Activated T-cell treated with anti-CD3 and anti-CD28 coated beads, Interleukin-2, amount 50 U/mL, for 1 hour (primary cell): ENCODE results near the gene HDAC4.

Experiments used
- DNase-seq: peaks from one replicate; pipeline ENCODE4 v3.0.0-alpha.2; 2020

The HDAC4 gene

GRCh38 chr2:239262484-239263230, 138.2 kb downstream of the HDAC4 start:
- no peak for DNase-seq

GRCh38 chr2:239261796-239262483, 138.9 kb downstream of the HDAC4 start:
- no peak for DNase-seq

- DNase-seq: no peak
Observed at GRCh38 chr2:239261356-239261755, 139.5 kb downstream of the HDAC4 start.

- no peak for DNase-seq
Observed at GRCh38 chr2:239260546-239261327, 140.1 kb downstream of the HDAC4 start.

GRCh38 chr2:239259603-239260298, 141.1 kb downstream of the HDAC4 start:
- no peak for DNase-seq

GRCh38 chr2:239259173-239259572, 141.6 kb downstream of the HDAC4 start:
- no peak for DNase-seq

GRCh38 chr2:239258248-239258647, 142.6 kb downstream of the HDAC4 start:
- no peak for DNase-seq

- DNase-seq: no peak
Observed at GRCh38 chr2:239257511-239257937, 143.3 kb downstream of the HDAC4 start.

- no peak for DNase-seq
Observed at GRCh38 chr2:239256350-239256743, 144.5 kb downstream of the HDAC4 start.

- no peak for DNase-seq
Observed at GRCh38 chr2:239255628-239256349, 145.0 kb downstream of the HDAC4 start.

GRCh38 chr2:239255218-239255617, 145.6 kb downstream of the HDAC4 start:
- no peak for DNase-seq

GRCh38 chr2:239253701-239254436, 147.0 kb downstream of the HDAC4 start:
- no peak for DNase-seq

GRCh38 chr2:239253264-239253663, 147.6 kb downstream of the HDAC4 start:
- no peak for DNase-seq

GRCh38 chr2:239252801-239253200, 148.0 kb downstream of the HDAC4 start:
- DNase-seq: no peak

GRCh38 chr2:239252393-239252792, 148.4 kb downstream of the HDAC4 start:
- DNase-seq: no peak

GRCh38 chr2:239251971-239252370, 148.8 kb downstream of the HDAC4 start:
- DNase-seq: no peak

- no peak for DNase-seq
Observed at GRCh38 chr2:239250216-239251081, 150.4 kb downstream of the HDAC4 start.

GRCh38 chr2:239249776-239250175, 151.0 kb downstream of the HDAC4 start:
- DNase-seq: no peak

- DNase-seq: no peak
Observed at GRCh38 chr2:239249048-239249447, 151.8 kb downstream of the HDAC4 start.

GRCh38 chr2:239247401-239248245, 153.2 kb downstream of the HDAC4 start:
- DNase-seq: peak; percentile 45
